GM18526 (cell line): ENCODE data around the gene PRPSAP2.

Experiments
- POLR2A ChIP-seq: IDR thresholded peaks from 3 replicates; pipeline ENCODE4 v1.6.1; 2011; ENCODE audit not compliant: insufficient read length; ENCODE audit errors: extremely low read depth

PRPSAP2 gene

GRCh38 chr17:18966831-18967624, 109.1 kb downstream of the PRPSAP2 start:
- TF ChIP-seq POLR2A, result no peak

GRCh38 chr17:18967916-18968315, 110.0 kb downstream of the PRPSAP2 start:
- TF ChIP-seq POLR2A, result no peak

- no peak for TF ChIP-seq POLR2A
These were observed 110.4 kb downstream of the PRPSAP2 start for GRCh38 chr17:18968345-18968744.

GRCh38 chr17:18968945-18969887, 111.3 kb downstream of the PRPSAP2 start:
- TF ChIP-seq POLR2A, result no peak

- no peak for TF ChIP-seq POLR2A
These were observed 112.9 kb downstream of the PRPSAP2 start for GRCh38 chr17:18970582-18971480.

GRCh38 chr17:18971801-18972200, 113.9 kb downstream of the PRPSAP2 start:
- TF ChIP-seq POLR2A, result no peak

GRCh38 chr17:18974407-18975149, 116.6 kb downstream of the PRPSAP2 start:
- TF ChIP-seq POLR2A, result no peak

- TF ChIP-seq POLR2A, result no peak
These were observed 117.7 kb downstream of the PRPSAP2 start for GRCh38 chr17:18975597-18975996.

- TF ChIP-seq POLR2A, result no peak
These were observed 118.3 kb downstream of the PRPSAP2 start for GRCh38 chr17:18976201-18976600.

- no peak for TF ChIP-seq POLR2A
These were observed 119.1 kb downstream of the PRPSAP2 start for GRCh38 chr17:18977021-18977420.

GRCh38 chr17:18977646-18978045, 119.7 kb downstream of the PRPSAP2 start:
- no peak for TF ChIP-seq POLR2A

- no peak for TF ChIP-seq POLR2A
These were observed 120.1 kb downstream of the PRPSAP2 start for GRCh38 chr17:18978050-18978449.

- no peak for TF ChIP-seq POLR2A
These were observed 120.7 kb downstream of the PRPSAP2 start for GRCh38 chr17:18978655-18979054.
